ENCODE results near the gene ITPR1. TPM values are rescaled to one million over a fixed set of nuclear protein-coding genes. Genes with fewer than 3 reads are reported as not detected.

ITPR1 gene
- total and polyA plus RNA-seq, 10 of the 15 experiments (the other 5 are each of a cell fraction or from before 2014, with no cell fraction given): 12.2 to 239 (median 28.4) TPM

DNA sequence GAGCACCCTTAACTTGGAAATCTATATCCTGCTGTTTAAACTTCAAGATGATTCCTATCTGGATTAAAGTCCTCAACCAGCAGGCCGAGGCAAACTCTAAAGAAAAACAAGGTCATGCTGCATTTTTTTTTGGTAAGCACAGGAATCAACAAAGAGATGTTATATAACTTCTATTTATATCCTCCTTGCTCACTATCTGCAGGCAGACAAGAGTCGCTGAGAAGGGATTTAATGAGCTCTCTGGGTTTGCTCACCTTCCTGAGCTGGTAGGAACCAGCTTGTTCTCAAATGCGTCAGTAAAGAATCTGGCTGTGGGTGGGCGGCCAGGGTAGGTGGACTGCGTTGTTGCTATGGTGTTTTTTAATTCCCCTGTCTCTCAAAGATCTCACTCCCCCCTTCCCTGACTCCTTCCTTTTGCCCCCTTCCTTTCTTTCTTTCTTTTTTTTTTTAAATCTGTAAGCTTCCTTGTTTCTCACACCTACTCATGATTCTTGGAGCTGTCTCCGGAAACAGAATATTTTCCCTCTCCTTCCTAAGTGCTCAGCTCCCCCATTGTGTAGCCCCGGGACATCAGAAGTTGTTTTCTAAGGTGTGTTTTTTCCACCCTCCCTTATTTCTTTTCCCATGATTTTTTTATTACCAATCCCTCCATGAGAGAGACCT, 257.3 kb downstream of the ITPR1 start (continued):
- TF ChIP-seq, protein P1, sequence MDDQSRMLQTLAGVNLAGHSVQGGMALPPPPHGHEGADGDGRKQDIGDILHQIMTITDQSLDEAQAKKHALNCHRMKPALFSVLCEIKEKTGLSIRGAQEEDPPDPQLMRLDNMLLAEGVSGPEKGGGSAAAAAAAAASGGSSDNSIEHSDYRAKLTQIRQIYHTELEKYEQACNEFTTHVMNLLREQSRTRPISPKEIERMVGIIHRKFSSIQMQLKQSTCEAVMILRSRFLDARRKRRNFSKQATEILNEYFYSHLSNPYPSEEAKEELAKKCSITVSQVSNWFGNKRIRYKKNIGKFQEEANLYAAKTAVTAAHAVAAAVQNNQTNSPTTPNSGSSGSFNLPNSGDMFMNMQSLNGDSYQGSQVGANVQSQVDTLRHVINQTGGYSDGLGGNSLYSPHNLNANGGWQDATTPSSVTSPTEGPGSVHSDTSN (IDR thresholded peaks at IDR 0.05; ENCODE audit: insufficient replicate concordance, low read depth, low read length): peak; percentile 75
- no peak for TF ChIP-seq SMC3 (IDR thresholded peaks at IDR 0.05; ENCODE audit: borderline replicate concordance, low read length)
- peak in 1 of 2 experiments; percentile 58; a peak in 1 of 3 replicates for TF ChIP-seq EGR1 (IDR thresholded peaks at IDR 0.05; ENCODE audit: borderline replicate concordance in 1 of 2, low read depth in 2 of 2, low read length in 2 of 2)
- TF ChIP-seq, protein P2, sequence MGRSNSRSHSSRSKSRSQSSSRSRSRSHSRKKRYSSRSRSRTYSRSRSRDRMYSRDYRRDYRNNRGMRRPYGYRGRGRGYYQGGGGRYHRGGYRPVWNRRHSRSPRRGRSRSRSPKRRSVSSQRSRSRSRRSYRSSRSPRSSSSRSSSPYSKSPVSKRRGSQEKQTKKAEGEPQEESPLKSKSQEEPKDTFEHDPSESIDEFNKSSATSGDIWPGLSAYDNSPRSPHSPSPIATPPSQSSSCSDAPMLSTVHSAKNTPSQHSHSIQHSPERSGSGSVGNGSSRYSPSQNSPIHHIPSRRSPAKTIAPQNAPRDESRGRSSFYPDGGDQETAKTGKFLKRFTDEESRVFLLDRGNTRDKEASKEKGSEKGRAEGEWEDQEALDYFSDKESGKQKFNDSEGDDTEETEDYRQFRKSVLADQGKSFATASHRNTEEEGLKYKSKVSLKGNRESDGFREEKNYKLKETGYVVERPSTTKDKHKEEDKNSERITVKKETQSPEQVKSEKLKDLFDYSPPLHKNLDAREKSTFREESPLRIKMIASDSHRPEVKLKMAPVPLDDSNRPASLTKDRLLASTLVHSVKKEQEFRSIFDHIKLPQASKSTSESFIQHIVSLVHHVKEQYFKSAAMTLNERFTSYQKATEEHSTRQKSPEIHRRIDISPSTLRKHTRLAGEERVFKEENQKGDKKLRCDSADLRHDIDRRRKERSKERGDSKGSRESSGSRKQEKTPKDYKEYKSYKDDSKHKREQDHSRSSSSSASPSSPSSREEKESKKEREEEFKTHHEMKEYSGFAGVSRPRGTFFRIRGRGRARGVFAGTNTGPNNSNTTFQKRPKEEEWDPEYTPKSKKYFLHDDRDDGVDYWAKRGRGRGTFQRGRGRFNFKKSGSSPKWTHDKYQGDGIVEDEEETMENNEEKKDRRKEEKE (IDR thresholded peaks at IDR 0.05): no peak
- TF ChIP-seq PAX8 (IDR thresholded peaks at IDR 0.05): no peak
- TF ChIP-seq MTA3 (IDR thresholded peaks at IDR 0.05; ENCODE audit: borderline replicate concordance, low read length): no peak; the same call in none of the 2 replicates
- TF ChIP-seq FOXM1 (IDR thresholded peaks at IDR 0.05; ENCODE audit: low read depth, low read length): no peak; the same call in 1 of the 2 replicates
- no peak for TF ChIP-seq FOS (IDR thresholded peaks at IDR 0.05; ENCODE audit: borderline replicate concordance, extremely low read depth, insufficient read length)
- TF ChIP-seq CBFB (IDR thresholded peaks at IDR 0.05; ENCODE audit: low read depth): no peak; the same call in 1 of the 2 replicates
- TF ChIP-seq BRCA1 (IDR thresholded peaks at IDR 0.05; ENCODE audit: low read depth, low read length): no peak
- TF ChIP-seq NFYB (IDR thresholded peaks at IDR 0.05; ENCODE audit: insufficient read depth, low read depth, low read length): no peak
- 0 out of 2 replicates have a peak, but pooled peaks have one; percentile 11 for TF ChIP-seq CREB1 (IDR thresholded peaks at IDR 0.05; ENCODE audit: low read depth)
- peak; percentile 57; the same call in 1 of the 2 replicates for TF ChIP-seq MYB (IDR thresholded peaks at IDR 0.05; ENCODE audit: borderline replicate concordance, low read depth, low read length)
- no peak for TF ChIP-seq STAT1 (conservative IDR thresholded peaks at IDR 0.05)
- no peak for TF ChIP-seq CBX5 (IDR thresholded peaks at IDR 0.05; ENCODE audit: low read depth)
- TF ChIP-seq, protein P3, sequence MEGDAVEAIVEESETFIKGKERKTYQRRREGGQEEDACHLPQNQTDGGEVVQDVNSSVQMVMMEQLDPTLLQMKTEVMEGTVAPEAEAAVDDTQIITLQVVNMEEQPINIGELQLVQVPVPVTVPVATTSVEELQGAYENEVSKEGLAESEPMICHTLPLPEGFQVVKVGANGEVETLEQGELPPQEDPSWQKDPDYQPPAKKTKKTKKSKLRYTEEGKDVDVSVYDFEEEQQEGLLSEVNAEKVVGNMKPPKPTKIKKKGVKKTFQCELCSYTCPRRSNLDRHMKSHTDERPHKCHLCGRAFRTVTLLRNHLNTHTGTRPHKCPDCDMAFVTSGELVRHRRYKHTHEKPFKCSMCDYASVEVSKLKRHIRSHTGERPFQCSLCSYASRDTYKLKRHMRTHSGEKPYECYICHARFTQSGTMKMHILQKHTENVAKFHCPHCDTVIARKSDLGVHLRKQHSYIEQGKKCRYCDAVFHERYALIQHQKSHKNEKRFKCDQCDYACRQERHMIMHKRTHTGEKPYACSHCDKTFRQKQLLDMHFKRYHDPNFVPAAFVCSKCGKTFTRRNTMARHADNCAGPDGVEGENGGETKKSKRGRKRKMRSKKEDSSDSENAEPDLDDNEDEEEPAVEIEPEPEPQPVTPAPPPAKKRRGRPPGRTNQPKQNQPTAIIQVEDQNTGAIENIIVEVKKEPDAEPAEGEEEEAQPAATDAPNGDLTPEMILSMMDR (IDR thresholded peaks at IDR 0.05 in 2 of 3, conservative IDR thresholded peaks at IDR 0.05 in 1 of 3; ENCODE audit: control insufficient read depth in 2 of 3, extremely low read depth in 1 of 3, insufficient read depth in 1 of 3, low read depth in 3 of 3, low read length in 3 of 3): no peak
- TF ChIP-seq DPF2 (IDR thresholded peaks at IDR 0.05): no peak
- peak; percentile 69; the same call in 1 of the 2 replicates for TF ChIP-seq BCL11A (IDR thresholded peaks at IDR 0.05; ENCODE audit: low read depth, low read length)
- TF ChIP-seq NFXL1 (IDR thresholded peaks at IDR 0.05; ENCODE audit: borderline replicate concordance): no peak
- TF ChIP-seq CREM (IDR thresholded peaks at IDR 0.05; ENCODE audit: low read depth): no peak
- TF ChIP-seq, protein P4, sequence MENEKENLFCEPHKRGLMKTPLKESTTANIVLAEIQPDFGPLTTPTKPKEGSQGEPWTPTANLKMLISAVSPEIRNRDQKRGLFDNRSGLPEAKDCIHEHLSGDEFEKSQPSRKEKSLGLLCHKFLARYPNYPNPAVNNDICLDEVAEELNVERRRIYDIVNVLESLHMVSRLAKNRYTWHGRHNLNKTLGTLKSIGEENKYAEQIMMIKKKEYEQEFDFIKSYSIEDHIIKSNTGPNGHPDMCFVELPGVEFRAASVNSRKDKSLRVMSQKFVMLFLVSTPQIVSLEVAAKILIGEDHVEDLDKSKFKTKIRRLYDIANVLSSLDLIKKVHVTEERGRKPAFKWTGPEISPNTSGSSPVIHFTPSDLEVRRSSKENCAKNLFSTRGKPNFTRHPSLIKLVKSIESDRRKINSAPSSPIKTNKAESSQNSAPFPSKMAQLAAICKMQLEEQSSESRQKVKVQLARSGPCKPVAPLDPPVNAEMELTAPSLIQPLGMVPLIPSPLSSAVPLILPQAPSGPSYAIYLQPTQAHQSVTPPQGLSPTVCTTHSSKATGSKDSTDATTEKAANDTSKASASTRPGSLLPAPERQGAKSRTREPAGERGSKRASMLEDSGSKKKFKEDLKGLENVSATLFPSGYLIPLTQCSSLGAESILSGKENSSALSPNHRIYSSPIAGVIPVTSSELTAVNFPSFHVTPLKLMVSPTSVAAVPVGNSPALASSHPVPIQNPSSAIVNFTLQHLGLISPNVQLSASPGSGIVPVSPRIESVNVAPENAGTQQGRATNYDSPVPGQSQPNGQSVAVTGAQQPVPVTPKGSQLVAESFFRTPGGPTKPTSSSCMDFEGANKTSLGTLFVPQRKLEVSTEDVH (IDR thresholded peaks at IDR 0.05; ENCODE audit: low read depth, partially characterized antibody): no peak

All from GM12878 (cell line).